Activated naive CD4-positive, alpha-beta T cell treated with anti-CD3 and anti-CD28 coated beads, Interleukin-2, amount 50 U/mL, for 24 hours (primary cell): Measurements from ENCODE around the gene MYOG.

Experiments
- H3K27ac Mint-ChIP-seq: one replicate; pipeline ENCODE4 v1.8.0; 2021; ENCODE audit warnings: mild to moderate bottlenecking, mixed read lengths
- H3K27me3 Mint-ChIP-seq: one replicate; pipeline ENCODE4 v1.8.0; 2021; ENCODE audit warnings: mixed read lengths
- H3K36me3 Mint-ChIP-seq: one replicate; pipeline ENCODE4 v1.8.0; 2021; ENCODE audit warnings: mixed read lengths
- H3K4me1 Mint-ChIP-seq: one replicate; pipeline ENCODE4 v1.8.0; 2021; ENCODE audit warnings: mixed read lengths
- H3K4me3 Mint-ChIP-seq: one replicate; pipeline ENCODE4 v1.8.0; 2021; ENCODE audit warnings: mild to moderate bottlenecking, mixed read lengths
- H3K9me3 Mint-ChIP-seq: one replicate; pipeline ENCODE4 v1.8.0; 2021; ENCODE audit warnings: mixed read lengths

Gene MYOG

DNA sequence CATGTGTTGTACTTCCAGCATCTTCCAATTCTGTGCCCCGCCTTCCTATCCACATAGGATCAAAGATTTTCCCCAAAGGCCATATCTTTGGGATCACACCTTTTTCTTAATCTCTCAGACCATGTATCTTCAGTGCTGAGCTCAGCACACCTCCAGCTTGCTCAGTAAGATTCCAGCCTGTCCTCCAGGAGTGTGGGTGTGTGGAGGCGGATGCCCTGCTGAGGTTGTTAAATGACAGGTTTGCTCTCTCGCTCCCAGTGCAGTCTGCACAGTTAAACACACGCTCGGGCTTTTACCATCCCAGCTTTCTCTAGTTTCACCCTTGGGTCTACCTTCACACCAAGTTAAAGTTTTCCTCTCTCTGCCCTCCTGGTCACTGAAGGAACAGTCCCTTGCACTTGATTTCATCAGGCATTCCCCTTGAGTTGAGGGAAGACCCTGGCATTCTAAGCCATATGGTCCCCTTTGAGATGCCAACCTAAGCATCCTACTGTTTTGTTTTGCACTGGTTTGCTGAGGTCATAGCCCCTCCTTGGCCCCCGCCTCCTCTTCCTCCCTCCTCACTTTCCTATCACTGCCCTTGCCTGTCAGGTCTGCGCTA lies 13.7 kb downstream of the MYOG start:
- H3K27ac Mint-ChIP-seq = no peak overlapping the region
- peaks cover 6% of the 10 kb centered on the region for H3K4me1 Mint-ChIP-seq
- H3K9me3 Mint-ChIP-seq = no peaks in the 10 kb centered on the region
- peaks cover 5% of the 10 kb centered on the region for H3K27me3 Mint-ChIP-seq
- no peak overlapping the region for H3K4me3 Mint-ChIP-seq
- no peaks in the 10 kb centered on the region for H3K36me3 Mint-ChIP-seq

DNA sequence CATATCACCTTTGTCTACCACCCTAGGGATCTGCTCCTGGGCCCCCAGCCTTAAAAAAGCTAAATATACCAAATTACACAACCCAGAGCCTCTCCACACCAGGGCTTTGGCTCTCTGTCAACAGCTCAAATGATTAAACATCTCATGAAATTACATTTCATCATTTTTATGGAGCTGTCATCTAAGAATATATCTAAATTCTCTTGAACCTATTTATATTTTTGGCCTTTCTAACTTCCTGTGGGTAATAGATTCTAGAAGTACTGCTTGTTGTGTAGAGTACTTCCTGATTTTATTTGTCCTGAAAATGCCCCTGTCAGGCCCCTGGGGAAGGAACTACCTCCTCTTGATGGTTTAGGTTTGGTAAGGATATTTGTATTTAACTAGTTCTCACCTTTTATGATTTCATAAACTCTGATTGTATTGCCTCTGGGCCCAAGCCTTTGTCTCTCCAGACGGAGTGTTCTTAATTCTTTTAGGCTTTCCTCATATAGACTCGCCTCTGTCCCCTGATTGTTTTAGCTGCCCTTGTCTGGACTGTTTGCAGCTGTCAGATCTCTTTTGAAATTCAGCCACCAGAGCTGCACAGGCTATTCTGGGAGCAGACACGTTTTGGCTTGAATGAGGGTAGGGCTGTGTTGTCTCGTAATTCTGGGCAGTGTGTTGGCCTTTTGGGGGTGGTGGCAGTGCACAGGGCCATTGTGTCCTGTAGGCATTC lies 16.6 kb downstream of the MYOG start:
- Mint-ChIP-seq H3K27me3 (peaks cover 2% of the 10 kb centered on the region), H3K4me3 (no peak overlapping the region), H3K27ac (no peak overlapping the region), H3K9me3 (no peaks in the 10 kb centered on the region), H3K36me3 (no peaks in the 10 kb centered on the region), H3K4me1 (no peaks in the 10 kb centered on the region)

DNA sequence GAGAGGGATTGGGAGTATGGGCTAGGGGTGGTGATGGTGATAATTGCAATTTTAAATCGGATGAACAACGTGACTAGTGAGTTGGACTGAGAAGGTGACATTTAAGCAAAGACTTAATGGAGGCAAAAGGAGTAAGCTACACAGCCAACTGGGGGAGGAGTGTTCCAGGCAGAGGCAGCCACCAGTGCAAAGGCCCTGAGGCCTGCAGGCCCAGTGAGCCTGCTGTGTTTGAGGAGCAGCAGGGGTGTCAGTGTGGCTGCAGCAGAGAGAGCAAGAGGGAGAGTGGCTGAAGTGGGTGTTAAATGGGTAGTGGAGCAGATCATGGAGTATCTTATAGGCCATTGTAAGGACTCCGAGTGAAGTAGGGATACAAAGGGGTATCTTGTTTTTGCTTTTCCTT lies 18.8 kb downstream of the MYOG start:
- Mint-ChIP-seq H3K4me1 (no peaks in the 10 kb centered on the region), H3K27ac (no peak overlapping the region), H3K4me3 (no peak overlapping the region), H3K27me3 (no peaks in the 10 kb centered on the region), H3K9me3 (no peaks in the 10 kb centered on the region), H3K36me3 (no peaks in the 10 kb centered on the region)

DNA sequence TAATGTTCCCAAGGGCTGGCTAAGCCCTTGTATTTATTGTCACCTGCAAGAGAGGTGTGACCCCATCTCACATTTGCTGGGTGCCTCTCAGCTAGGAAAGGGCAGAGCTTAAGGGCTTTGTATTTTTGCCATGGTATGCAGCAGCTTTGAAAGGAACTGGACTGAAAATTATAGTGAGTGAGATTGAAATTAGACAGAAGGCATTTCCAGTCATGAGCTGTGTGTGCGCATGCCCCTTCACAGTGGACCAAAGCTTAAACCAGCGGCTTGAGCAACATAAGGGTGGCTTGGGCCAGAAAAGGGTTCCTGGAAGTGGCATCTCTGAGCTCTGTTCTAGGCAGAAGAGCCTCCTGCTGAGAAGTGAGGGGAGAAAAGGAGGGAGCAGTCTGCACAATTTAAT lies 19.8 kb downstream of the MYOG start:
- no peaks in the 10 kb centered on the region for H3K27me3 Mint-ChIP-seq
- H3K36me3 Mint-ChIP-seq = no peaks in the 10 kb centered on the region
- H3K4me3 Mint-ChIP-seq = no peak overlapping the region
- H3K9me3 Mint-ChIP-seq = no peaks in the 10 kb centered on the region
- H3K4me1 Mint-ChIP-seq = no peaks in the 10 kb centered on the region
- no peak overlapping the region for H3K27ac Mint-ChIP-seq

DNA sequence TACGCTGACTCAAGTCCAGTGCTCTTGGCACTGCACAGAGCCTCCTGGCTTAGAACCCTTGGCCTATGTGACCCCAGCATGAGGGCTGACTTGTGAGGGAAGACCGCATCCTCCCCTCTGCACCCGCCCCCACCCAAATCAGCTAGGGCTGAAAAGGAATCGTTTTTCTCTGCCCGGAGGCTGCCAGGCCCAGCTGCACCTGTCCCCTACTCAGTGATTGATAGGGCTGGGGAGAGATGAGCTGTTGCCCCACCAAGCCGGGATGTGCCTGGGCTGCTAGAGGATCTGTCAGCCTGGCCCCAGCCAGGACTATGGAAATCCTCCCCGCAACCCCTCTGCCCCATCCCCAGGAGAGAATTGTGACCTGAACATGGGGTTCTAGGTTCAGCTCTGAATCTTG lies 20.6 kb downstream of the MYOG start:
- no peak overlapping the region for H3K4me3 Mint-ChIP-seq
- no peaks in the 10 kb centered on the region for H3K36me3 Mint-ChIP-seq
- H3K9me3 Mint-ChIP-seq = no peaks in the 10 kb centered on the region
- no peaks in the 10 kb centered on the region for H3K4me1 Mint-ChIP-seq
- no peak overlapping the region for H3K27ac Mint-ChIP-seq
- H3K27me3 Mint-ChIP-seq = no peaks in the 10 kb centered on the region

DNA sequence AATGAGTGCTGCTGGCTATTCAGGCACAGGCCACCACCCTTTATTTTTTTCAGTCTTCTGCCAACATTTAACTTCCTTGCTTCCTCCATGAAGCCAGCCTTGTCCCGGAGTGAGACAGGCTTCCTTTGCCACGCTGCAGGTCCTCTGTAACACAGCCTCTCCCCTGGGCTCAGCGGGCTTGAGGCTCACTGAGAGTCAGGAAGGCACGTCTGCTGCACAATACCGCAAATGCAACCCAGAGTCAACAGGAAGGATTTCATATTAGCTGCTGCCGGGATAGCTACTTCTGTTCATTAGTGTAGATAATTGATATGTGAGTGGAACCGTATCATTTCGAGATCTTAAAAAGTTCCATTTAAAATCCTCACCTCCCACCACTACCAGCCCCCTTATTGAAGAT lies 22.5 kb downstream of the MYOG start:
- no peaks in the 10 kb centered on the region for H3K4me1 Mint-ChIP-seq
- no peak overlapping the region for H3K4me3 Mint-ChIP-seq
- H3K36me3 Mint-ChIP-seq = no peaks in the 10 kb centered on the region
- no peaks in the 10 kb centered on the region for H3K9me3 Mint-ChIP-seq
- no peaks in the 10 kb centered on the region for H3K27me3 Mint-ChIP-seq
- no peak overlapping the region for H3K27ac Mint-ChIP-seq

DNA sequence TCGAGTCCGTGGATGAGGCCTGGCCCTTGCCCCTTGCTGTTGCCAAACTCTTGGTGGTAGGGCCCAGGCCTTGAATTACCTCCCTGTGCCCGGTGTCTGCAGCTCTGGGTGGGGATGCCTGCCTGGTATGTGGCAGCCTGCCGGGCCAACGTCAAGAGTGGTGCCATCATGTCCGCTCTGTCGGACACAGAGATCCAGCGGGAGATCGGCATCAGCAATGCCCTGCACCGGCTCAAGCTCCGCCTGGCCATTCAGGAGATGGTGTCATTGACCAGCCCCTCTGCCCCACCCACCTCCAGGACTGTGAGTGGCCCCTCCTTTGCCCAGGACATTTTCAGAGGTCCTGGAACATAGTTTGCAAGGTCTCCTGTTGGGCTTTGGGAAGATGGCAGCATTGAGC lies 25.7 kb downstream of the MYOG start:
- no peak overlapping the region for H3K4me3 Mint-ChIP-seq
- H3K36me3 Mint-ChIP-seq = no peaks in the 10 kb centered on the region
- no peaks in the 10 kb centered on the region for H3K4me1 Mint-ChIP-seq
- H3K27me3 Mint-ChIP-seq = no peaks in the 10 kb centered on the region
- no peaks in the 10 kb centered on the region for H3K9me3 Mint-ChIP-seq
- H3K27ac Mint-ChIP-seq = no peak overlapping the region

DNA sequence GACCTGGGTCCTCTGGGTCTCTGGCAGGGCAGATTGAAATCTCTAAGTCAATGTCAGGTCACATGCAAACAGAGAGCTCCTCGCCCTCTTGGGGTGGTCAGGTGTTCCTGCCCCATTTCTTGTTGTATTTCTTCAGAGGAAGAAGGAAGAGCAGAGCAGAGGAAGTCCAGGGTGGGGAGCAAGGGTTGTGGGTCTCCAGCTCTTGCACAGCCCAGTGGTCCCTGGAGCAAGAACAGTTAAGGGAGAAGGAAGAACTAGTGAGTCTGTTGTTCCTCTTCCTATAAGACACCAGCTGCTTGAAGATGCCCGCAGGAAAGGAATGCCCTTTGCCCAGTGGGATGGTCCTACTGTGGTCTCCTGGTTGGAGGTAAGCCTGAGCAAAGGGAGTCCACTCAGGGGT lies 26.3 kb downstream of the MYOG start:
- H3K36me3 Mint-ChIP-seq = no peaks in the 10 kb centered on the region
- no peaks in the 10 kb centered on the region for H3K4me1 Mint-ChIP-seq
- no peak overlapping the region for H3K27ac Mint-ChIP-seq
- H3K27me3 Mint-ChIP-seq = no peaks in the 10 kb centered on the region
- H3K9me3 Mint-ChIP-seq = no peaks in the 10 kb centered on the region
- no peak overlapping the region for H3K4me3 Mint-ChIP-seq

DNA sequence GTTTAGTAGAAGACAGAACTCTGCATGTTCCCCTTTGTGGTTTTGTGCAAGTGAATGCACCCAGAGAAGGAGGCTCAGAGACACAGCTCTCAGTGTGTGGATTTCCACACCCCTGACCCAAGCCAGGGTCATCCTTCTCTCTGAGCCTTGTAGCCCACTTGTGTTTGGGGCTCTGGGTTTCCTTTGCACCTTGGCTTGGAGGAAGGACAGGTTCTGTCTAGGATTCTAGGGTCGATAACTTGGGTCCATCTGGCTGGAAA lies 27.2 kb downstream of the MYOG start:
- H3K27me3 Mint-ChIP-seq = no peaks in the 10 kb centered on the region
- H3K4me1 Mint-ChIP-seq = no peaks in the 10 kb centered on the region
- no peak overlapping the region for H3K27ac Mint-ChIP-seq
- H3K4me3 Mint-ChIP-seq = no peak overlapping the region
- no peaks in the 10 kb centered on the region for H3K9me3 Mint-ChIP-seq
- H3K36me3 Mint-ChIP-seq = no peaks in the 10 kb centered on the region

DNA sequence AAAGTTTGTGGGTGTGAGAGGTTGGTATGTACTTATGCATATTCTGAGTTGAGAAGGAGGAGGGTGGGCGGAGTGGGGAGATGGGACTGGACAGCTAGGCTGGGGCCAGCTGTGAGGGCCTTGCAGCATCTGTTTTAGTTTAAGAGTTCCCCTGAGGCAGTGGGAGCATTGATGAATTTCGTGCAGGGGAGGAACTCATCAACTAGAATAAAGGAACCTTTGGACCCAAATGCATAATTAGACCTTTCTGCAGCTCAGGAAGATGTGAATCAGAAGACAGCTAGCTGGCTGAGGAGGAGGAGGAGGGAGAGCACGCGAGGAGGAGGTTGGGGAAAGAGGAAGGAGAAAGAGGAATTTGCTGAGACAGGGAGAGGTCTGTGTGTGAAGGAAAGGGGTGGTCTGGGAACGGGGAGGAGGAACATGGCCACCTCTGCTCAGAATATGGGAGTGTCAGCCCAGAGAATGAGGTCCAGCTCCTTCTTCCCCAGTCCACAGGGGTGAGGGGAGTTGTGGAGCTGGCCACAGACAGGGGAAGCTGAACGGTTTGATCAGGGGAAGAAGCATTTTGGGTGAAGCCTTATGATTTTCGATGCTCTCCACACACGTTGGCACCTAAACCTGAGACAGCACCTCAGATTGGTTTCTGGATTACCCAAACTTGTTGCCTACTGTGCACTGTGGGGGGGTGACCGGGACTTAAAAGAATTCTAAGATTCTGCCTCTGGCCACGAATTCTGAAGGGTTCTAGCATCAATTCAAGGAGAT lies 27.7 kb downstream of the MYOG start:
- H3K36me3 Mint-ChIP-seq = no peaks in the 10 kb centered on the region
- no peak overlapping the region for H3K4me3 Mint-ChIP-seq
- H3K27ac Mint-ChIP-seq = no peak overlapping the region
- H3K4me1 Mint-ChIP-seq = no peaks in the 10 kb centered on the region
- H3K27me3 Mint-ChIP-seq = no peaks in the 10 kb centered on the region
- H3K9me3 Mint-ChIP-seq = no peaks in the 10 kb centered on the region

DNA sequence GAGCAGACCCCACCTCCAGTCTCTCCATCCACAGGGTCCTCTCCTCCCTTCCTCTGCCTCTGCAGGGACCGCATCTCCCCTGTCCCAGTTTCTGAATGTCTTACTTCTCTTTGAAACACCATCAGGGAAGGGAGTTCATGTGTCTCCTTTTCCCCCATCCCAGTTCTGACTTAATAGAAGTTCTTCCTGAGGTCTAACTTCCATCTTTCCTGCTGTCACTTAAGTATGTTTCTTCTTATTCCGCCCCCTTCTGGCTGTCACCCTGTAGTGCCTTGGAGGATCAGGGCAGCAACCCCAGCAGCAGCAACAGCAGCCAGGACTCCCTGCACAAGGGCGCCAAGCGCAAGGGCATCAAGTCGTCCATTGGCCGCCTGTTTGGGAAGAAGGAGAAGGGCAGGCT lies 29.3 kb downstream of the MYOG start:
- Mint-ChIP-seq H3K36me3 (no peaks in the 10 kb centered on the region), H3K4me3 (no peak overlapping the region), H3K4me1 (no peaks in the 10 kb centered on the region), H3K9me3 (no peaks in the 10 kb centered on the region), H3K27ac (no peak overlapping the region), H3K27me3 (no peaks in the 10 kb centered on the region)

DNA sequence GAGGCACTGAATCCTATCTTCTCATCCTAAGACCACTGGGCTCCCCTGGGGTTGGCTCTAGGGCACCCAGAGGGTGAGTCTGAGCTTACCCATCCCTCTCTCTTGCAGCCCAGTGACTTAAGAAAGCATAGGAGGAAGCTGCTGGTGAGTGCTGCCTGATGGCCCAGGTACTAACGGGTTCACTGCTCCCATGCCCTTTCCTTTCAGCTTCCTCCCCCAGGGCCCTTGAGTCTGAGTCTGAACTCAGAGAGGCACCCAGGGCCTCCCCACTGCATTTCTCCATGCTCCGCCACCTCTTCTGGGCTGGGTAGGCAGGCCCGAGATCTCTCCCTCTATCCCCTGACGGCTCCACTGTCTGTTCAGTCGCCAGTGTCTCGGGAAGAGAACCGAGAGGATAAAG lies 29.8 kb downstream of the MYOG start:
- Mint-ChIP-seq H3K27ac (no peak overlapping the region), H3K4me1 (no peaks in the 10 kb centered on the region), H3K27me3 (no peaks in the 10 kb centered on the region), H3K9me3 (no peaks in the 10 kb centered on the region), H3K4me3 (no peak overlapping the region), H3K36me3 (no peaks in the 10 kb centered on the region)

DNA sequence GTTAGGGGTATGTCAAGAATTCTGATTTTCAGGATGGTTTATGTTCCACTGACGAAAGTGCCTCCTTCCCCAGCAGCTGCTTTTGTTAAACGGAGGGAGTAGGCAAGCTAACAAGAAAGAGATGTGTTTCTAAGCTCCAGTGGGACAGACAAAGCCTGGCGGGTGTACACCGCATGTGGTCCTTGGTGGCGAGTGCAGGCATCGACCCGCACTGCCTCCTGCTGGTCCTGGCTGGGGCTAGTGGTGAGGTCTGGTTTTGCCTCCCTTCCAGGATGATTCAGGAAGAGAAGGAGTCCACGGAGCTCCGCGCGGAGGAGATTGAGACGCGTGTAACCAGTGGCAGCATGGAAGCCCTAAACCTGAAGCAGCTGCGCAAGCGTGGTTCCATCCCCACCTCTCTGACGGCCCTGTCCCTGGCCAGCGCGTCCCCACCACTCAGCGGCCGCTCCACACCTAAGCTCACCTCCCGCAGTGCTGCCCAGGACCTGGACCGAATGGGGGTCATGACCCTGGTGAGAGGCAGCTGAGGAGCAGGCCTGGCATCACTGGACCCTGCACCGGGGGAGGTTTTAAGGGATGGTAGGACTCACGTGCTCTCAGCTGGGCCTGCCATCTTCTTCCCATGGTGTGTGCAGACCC lies 30.5 kb downstream of the MYOG start:
- no peaks in the 10 kb centered on the region for H3K4me1 Mint-ChIP-seq
- no peaks in the 10 kb centered on the region for H3K27me3 Mint-ChIP-seq
- H3K36me3 Mint-ChIP-seq = no peaks in the 10 kb centered on the region
- no peak overlapping the region for H3K27ac Mint-ChIP-seq
- no peak overlapping the region for H3K4me3 Mint-ChIP-seq
- no peaks in the 10 kb centered on the region for H3K9me3 Mint-ChIP-seq

DNA sequence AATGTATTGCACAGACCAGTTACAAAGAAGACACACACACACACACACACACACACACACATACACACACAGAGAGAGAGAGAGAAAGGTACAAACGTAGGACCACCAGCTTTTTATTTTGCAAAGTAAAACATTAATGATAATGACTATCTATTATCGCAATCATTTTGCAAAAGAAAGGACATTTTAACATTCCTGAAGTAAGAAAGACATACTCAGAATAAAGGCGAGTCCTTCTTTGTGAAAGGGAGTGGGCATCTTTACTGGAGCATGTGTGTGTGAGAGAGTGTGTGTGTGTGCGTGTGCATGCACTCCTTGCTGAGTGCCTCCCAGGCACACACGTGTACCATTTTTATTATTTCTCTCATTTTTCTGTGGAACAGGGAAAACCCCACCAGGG lies 31.2 kb downstream of the MYOG start:
- Mint-ChIP-seq H3K36me3 (no peaks in the 10 kb centered on the region), H3K4me3 (no peak overlapping the region), H3K4me1 (no peaks in the 10 kb centered on the region), H3K27ac (no peak overlapping the region), H3K27me3 (no peaks in the 10 kb centered on the region), H3K9me3 (no peaks in the 10 kb centered on the region)

DNA sequence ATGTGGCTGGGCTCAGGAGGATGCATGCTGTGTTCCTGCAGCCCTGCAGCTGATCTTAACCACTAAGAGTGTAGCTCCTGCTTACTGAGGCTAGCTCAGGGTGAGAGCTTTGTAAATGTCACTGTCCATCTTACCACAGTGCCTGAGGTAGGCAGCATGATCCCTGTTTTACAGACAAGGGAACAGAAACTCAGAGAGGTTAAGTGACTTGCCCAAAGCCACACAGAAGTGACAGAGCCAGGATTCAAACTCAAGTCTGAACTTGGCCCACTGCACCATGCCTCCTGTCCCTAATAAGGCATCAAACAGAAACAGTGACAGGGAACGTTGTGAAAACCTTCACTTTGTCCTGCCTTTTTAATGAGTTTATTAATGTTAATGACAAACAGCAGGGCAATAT lies 31.6 kb downstream of the MYOG start:
- Mint-ChIP-seq H3K4me1 (no peaks in the 10 kb centered on the region), H3K27ac (no peak overlapping the region), H3K9me3 (no peaks in the 10 kb centered on the region), H3K4me3 (no peak overlapping the region), H3K27me3 (no peaks in the 10 kb centered on the region), H3K36me3 (no peaks in the 10 kb centered on the region)

DNA sequence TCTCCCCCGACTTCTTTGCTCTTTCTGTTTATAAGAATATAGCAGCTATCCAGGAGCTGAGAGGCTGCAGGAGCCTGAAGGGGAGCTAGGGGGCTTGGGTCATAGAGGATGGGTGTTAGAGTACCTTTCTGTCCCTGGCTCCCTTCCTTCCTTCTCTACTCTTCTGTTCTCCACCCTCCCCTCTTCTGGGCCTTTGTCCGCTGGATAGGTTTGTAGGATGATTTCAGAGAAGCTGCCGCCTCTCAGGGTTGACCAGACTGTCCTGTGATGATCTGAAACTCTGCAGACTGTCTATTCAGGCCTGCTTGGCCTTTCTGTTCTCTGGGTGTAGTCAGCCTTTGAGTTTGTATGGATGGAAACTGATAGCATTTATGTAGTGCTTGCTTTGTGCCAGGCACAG lies 33.2 kb downstream of the MYOG start:
- Mint-ChIP-seq H3K36me3 (no peaks in the 10 kb centered on the region), H3K27me3 (no peaks in the 10 kb centered on the region), H3K27ac (no peak overlapping the region)

More for the DNA sequence above, 33.2 kb downstream of the MYOG start:
- no peak overlapping the region for H3K4me3 Mint-ChIP-seq
- H3K4me1 Mint-ChIP-seq = no peaks in the 10 kb centered on the region
- H3K9me3 Mint-ChIP-seq = no peaks in the 10 kb centered on the region
